Upper lobe of left lung (tissue), 6 donors: ENCODE results near the gene ISG15. TPM values are rescaled to one million over a fixed set of nuclear protein-coding genes. Genes with fewer than 3 reads are reported as not detected.

Source experiments
- ATAC-seq, 2 donors: fragments of 200-7000 bp; cut with Tn5 transposase; one replicate each; pipeline ENCODE4 v1.9.1; 2022; ENCODE audit warnings: mild to moderate bottlenecking in 2 of 2, moderate library complexity in 2 of 2; ENCODE audit not compliant: low FRiP score in 2 of 2
- DNase-seq, 2 donors: peaks; one replicate each; pipeline ENCODE4 v3.0.0-alpha.2; 2019 to 2020
- H3K27ac ChIP-seq, 4 donors: fragments of 200-600 bp; sonication (generic); one replicate each; pipeline ENCODE4 v1.5.1; 2016 to 2019
- H3K27me3 ChIP-seq, 4 donors: fragments of 200-600 bp; sonication (generic); one replicate each; pipeline ENCODE4 v1.5.1; 2017 to 2019
- H3K36me3 ChIP-seq, 4 donors: fragments of 200-600 bp; sonication (generic); one replicate each; pipeline ENCODE4 v1.5.1; 2016 to 2019
- H3K4me1 ChIP-seq, 4 donors: fragments of 200-600 bp; sonication (generic); one replicate each; pipeline ENCODE4 v1.5.1; 2018 to 2019
- H3K4me3 ChIP-seq, 4 donors: fragments of 200-600 bp; sonication (generic); one replicate each; pipeline ENCODE4 v1.5.1; 2017 to 2019; ENCODE audit warnings: mild to moderate bottlenecking in 2 of 4, moderate library complexity in 1 of 4
- H3K9me3 ChIP-seq, 4 donors: fragments of 200-600 bp; sonication (generic); one replicate each; pipeline ENCODE4 v1.5.1; 2018 to 2019
- EP300 ChIP-seq, 4 donors: sonication (generic); formaldehyde crosslinking; IDR thresholded peaks; one replicate each; pipeline ENCODE4 v1.5.1; 2017; ENCODE audit warnings: antibody characterized with exemption in 4 of 4, control low read depth in 2 of 4
- POLR2A ChIP-seq, 4 donors: fragments of 450-650 bp; IDR thresholded peaks; one replicate each; pipeline ENCODE4 v1.5.1; 2016 to 2017; ENCODE audit warnings: antibody characterized with exemption in 4 of 4, mild to moderate bottlenecking in 2 of 4
- POLR2AphosphoS5 ChIP-seq, 2 donors: sonication (generic); formaldehyde crosslinking; IDR thresholded peaks; one replicate each; pipeline ENCODE4 v1.5.1; 2017; ENCODE audit warnings: antibody characterized with exemption in 2 of 2
- WGBS, 2 donors: methylation state at CpG; one replicate each; pipeline ENCODE4 v1.1.5; 2017 to 2018; 5-methylcytosine and 5-hydroxymethylcytosine counted together
- small RNA-seq, 4 donors: library from RNA; depleted of rRNA; stranded (forward); fragments of <200 nt; gene quantifications; one replicate each; pipeline ENCODE3, GENCODE V24; 2016
- total RNA-seq, 6 donors: library from RNA; depleted of rRNA in 4 of 6; stranded (reverse); fragments of >200 nt in 4 of 6; gene quantifications; one replicate each; pipeline versions ENCODE4 v1.1.0 to v1.2.1, GENCODE V29; 2016 to 2021
- TF ChIP-seq, protein P1 (sequence below), 6 experiments: fragments of 450-650 bp in 4 of 6; fragments of 200-600 bp in 2 of 6; sonication (generic) in 2 of 6; IDR thresholded peaks; one replicate each; pipeline ENCODE4 v1.5.1; 2016 to 2019; ENCODE audit warnings: antibody characterized with exemption in 6 of 6
- donor health status: DM: no; HTN: no; CAD: no; lungs with moderate emphysema.
- donor health status: DM: no; HTN: yes; CAD: no; lungs with severe emphysema.

Gene ISG15
- total RNA-seq, 6 donors from 2014 or later = 32.5 to 180 (median 63.8) TPM

DNA sequence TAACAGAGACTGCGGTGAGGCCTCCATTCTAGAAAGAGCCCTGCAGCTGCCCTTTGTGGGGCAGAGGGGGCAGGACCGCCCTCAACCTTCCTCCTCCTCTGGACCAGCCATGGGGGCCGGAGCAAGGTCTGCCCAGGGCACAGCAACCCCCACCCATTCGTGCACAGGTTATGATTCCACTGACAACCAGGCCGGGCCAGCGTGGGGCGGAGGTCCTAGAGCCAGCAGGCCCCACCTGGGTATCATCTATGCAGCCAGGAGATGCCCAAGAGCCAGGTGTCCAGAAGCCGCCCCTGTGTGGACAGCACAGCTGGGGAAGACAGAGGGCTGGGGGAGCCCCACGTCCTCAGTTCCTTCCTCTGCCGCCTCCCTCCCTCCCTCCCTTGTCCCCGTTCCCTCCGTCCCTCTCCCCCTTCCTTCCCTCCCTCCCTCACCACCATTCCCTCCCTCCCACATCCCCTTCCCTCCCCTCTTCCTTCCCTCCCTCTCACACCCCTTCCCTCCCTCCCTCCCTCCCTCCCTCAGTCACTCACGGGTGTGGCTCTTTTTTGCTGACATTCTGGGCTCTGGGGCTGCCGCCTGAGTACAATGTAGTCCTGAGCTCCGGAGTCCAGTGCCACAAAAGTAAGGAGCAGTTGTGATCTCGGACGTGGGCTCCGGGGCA lies 48.5 kb downstream of the ISG15 start:
- Histone ChIP-seq H3K27me3 (peaks cover 0 to 64% (median 28%) of the 10 kb centered on the region in 4 donors), H3K9me3 (no peaks in the 10 kb centered on the region), H3K36me3 (no peaks in the 10 kb centered on the region), H3K27ac (no peak overlapping the region), H3K4me3 (no peak overlapping the region), H3K4me1 (peaks cover 25 to 42% (median 31%) of the 10 kb centered on the region in 4 donors)
- peak in 1 of 2 donors; percentile 76 for DNase-seq
- no peak for ATAC-seq
- no peak for TF ChIP-seq POLR2AphosphoS5 (IDR thresholded peaks at IDR 0.05)
- 41 to 56% methylated on average over 7 to 13 of the region's 18 CpGs for WGBS, 2 donors

DNA sequence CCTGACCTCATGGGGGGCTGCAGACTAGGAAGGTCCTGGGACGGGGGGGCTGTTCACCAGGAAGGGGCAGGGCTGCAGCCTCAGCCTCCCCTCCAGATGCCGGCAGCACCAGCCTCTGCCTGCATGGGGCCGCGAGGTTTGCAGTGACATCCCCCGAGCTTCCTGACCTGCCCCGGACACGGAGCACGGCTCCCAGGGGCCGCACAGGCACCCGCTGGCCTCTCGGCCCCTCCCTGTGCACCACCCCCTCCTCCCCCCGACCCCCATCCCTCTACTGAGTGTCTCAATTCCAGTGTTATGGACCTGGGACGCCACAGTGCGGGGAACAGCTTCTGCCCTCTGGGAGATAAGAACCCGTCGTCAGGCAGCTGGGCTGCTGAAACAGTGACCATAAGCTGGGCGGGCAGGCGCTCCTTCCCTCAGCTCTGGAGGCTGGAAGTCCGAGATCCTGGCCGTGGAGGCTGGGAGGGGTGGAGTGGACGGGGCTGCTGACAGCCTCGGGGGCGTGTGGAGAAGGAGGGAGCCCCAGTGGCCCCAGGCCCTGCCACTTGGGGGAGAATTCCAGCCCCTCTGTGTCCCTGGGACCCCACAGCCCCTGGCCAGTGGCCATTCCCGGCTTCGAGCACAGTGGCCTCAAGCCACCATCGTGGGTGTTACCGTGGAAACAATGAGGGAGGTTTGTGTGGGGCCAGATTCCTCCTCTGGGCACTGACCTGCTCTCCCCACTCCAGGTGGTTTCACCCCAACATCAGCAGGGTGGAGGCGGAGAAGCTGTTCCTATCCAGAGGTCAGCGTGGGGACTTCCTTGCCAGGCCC lies 49.3 kb downstream of the ISG15 start:
- no peaks in the 10 kb centered on the region for H3K9me3 ChIP-seq
- DNase-seq = peak in 1 of 2 donors; percentile 70
- TF ChIP-seq POLR2AphosphoS5 (IDR thresholded peaks at IDR 0.05) (no peak), EP300 (IDR thresholded peaks at IDR 0.05) (no peak), POLR2A (IDR thresholded peaks at IDR 0.05) (no peak)
- TF ChIP-seq, protein P1, sequence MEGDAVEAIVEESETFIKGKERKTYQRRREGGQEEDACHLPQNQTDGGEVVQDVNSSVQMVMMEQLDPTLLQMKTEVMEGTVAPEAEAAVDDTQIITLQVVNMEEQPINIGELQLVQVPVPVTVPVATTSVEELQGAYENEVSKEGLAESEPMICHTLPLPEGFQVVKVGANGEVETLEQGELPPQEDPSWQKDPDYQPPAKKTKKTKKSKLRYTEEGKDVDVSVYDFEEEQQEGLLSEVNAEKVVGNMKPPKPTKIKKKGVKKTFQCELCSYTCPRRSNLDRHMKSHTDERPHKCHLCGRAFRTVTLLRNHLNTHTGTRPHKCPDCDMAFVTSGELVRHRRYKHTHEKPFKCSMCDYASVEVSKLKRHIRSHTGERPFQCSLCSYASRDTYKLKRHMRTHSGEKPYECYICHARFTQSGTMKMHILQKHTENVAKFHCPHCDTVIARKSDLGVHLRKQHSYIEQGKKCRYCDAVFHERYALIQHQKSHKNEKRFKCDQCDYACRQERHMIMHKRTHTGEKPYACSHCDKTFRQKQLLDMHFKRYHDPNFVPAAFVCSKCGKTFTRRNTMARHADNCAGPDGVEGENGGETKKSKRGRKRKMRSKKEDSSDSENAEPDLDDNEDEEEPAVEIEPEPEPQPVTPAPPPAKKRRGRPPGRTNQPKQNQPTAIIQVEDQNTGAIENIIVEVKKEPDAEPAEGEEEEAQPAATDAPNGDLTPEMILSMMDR (IDR thresholded peaks at IDR 0.05) = no peak
- H3K4me3 ChIP-seq = no peak overlapping the region
- peaks cover 25 to 42% (median 31%) of the 10 kb centered on the region in 4 donors for H3K4me1 ChIP-seq
- H3K27ac ChIP-seq = no peak overlapping the region
- no peaks in the 10 kb centered on the region for H3K36me3 ChIP-seq
- peaks cover 0 to 64% (median 28%) of the 10 kb centered on the region in 4 donors for H3K27me3 ChIP-seq
- 34 to 51% methylated on average over 8 to 26 of the region's 29 CpGs for WGBS, 2 donors
- no peak for ATAC-seq

DNA sequence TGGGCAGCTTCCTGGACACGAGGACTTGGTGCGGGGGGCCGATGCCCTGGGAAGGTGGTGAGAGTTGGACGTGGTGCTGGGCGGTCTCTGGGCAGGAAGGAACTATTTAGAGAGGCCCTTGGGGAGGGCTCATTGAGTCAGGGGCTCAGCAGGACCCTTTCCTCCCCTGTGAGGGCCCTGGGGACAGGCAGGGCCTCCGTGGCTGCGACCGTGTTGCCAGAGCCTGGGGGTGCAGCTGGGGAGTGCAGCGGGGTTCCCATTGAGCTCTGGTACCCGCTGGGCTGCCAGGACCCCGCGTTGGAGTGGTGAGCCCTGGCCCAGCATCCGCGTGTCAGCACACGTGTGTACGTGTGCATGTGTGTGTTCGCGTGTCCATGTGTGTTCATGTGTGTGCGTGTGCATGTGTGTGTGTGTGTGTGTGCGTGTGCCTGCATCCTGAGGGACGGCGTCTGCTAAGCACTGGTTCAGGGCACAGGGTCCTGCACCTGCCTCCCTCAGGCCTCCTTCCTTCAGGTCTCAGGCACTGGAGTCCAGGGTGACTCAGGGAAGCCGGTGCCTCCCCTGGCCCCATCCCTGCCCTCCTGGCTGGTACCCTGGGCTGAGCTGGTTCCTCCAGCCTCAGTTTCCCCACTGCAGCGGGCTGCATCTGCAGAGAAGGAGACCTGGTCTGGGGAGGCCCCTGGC lies 50.1 kb downstream of the ISG15 start:
- Histone ChIP-seq H3K4me3 (no peak overlapping the region), H3K36me3 (no peaks in the 10 kb centered on the region), H3K27ac (no peak overlapping the region), H3K27me3 (peaks cover 0 to 63% (median 29%) of the 10 kb centered on the region in 4 donors), H3K4me1 (peaks cover 29 to 46% (median 34%) of the 10 kb centered on the region in 4 donors), H3K9me3 (no peaks in the 10 kb centered on the region)
- WGBS, 2 donors = 63 to 71% methylated on average over 9 to 23 of the region's 24 CpGs
- peak in 1 of 2 donors; percentile 69 for DNase-seq
- TF ChIP-seq EP300 (IDR thresholded peaks at IDR 0.05) (no peak), POLR2A (IDR thresholded peaks at IDR 0.05) (no peak), POLR2AphosphoS5 (IDR thresholded peaks at IDR 0.05) (no peak)
- TF ChIP-seq, protein P1 (IDR thresholded peaks at IDR 0.05) = no peak
- no peak for ATAC-seq

Small RNA genes within 50 kb of the gene (small RNA-seq; reads per million reads assigned to genes)
- 0 reads per million in 4 donors for gene AL645608.3

Other genes with a start within 250 kb of the ISG15 start
- 1 to 10 TPM; 1.0 to 9.3 (median 2.4) TPM for gene SAMD11, start 89.6 kb upstream of the ISG15 start, total RNA-seq
- 10 to 100 TPM; 28.7 to 66.0 (median 51.0) TPM for gene NOC2L, start 54.2 kb upstream of the ISG15 start, total RNA-seq
- 10 to 100 TPM in 4 of 6 donors, 1 to 10 TPM in 2; 4.7 to 45.1 (median 16.5) TPM for gene KLHL17, start 52.9 kb upstream of the ISG15 start, total RNA-seq
- 10 to 100 TPM in 1 of 6 donors, 1 to 10 TPM in 5; 1.1 to 11.5 (median 1.6) TPM for gene PLEKHN1, start 47.0 kb upstream of the ISG15 start, total RNA-seq
- 1 to 10 TPM in 1 of 6 donors, under 1 TPM in 3, not detected in 2; 0.15 to 1.0 (median 0.36) TPM for gene PERM1, start 31.4 kb upstream of the ISG15 start, total RNA-seq
- 10 to 100 TPM; 26.5 to 55.0 (median 35.0) TPM for gene HES4, start 13.4 kb upstream of the ISG15 start, total RNA-seq
- 100 to 1,000 TPM in 5 of 6 donors, 10 to 100 TPM in 1; 91.0 to 316 (median 157) TPM for gene AGRN, start 6.6 kb downstream of the ISG15 start, total RNA-seq
- gene RNF223, start 60.8 kb downstream of the ISG15 start, total RNA-seq = 1 to 10 TPM; 1.0 to 2.4 (median 1.8) TPM
- 10 to 100 TPM in 5 of 6 donors, 1 to 10 TPM in 1; 5.7 to 34.6 (median 15.2) TPM for gene C1orf159, start 102.6 kb downstream of the ISG15 start, total RNA-seq
- 10 to 100 TPM in 2 of 6 donors, 1 to 10 TPM in 3, under 1 TPM in 1; 0.86 to 14.5 (median 5.8) TPM for gene TTLL10, start 160.4 kb downstream of the ISG15 start, total RNA-seq
- gene TNFRSF18, start 193.1 kb downstream of the ISG15 start, total RNA-seq = 1 to 10 TPM in 4 of 6 donors, under 1 TPM in 1, not detected in 1; 0.89 to 3.4 (median 2.1) TPM
- 10 to 100 TPM in 2 of 6 donors, 1 to 10 TPM in 3, under 1 TPM in 1; 0.46 to 15.4 (median 2.4) TPM for gene TNFRSF4, start 200.7 kb downstream of the ISG15 start, total RNA-seq
- 100 to 1,000 TPM in 5 of 6 donors, 10 to 100 TPM in 1; 79.0 to 172 (median 148) TPM for gene SDF4, start 218.5 kb downstream of the ISG15 start, total RNA-seq
- gene B3GALT6, start 218.7 kb downstream of the ISG15 start, total RNA-seq = 10 to 100 TPM; 15.2 to 31.3 (median 19.9) TPM
- 1 to 10 TPM in 4 of 6 donors, not detected in 2; 1.9 to 6.3 (median 2.8) TPM for gene C1QTNF12, start 233.2 kb downstream of the ISG15 start, total RNA-seq